Stomach (tissue), 9 donors: Measurements from ENCODE around the gene RPGR. TPM values are rescaled to one million over a fixed set of nuclear protein-coding genes. Genes with fewer than 3 reads are reported as not detected.

Experiments used
- DNase-seq, 2 donors: peaks; one replicate each; pipeline versions ENCODE4 v3.0.0 to v3.0.0-alpha.2; 2013 to 2019
- H3K27ac ChIP-seq, 5 donors: fragments of 200-600 bp in 4 of 5; sonication (generic) in 4 of 5; one replicate each; pipeline ENCODE4 v1.5.1; 2013 to 2019; ENCODE audit warnings: mild to moderate bottlenecking in 1 of 5, moderate library complexity in 1 of 5
- H3K27me3 ChIP-seq, 3 donors: fragments of 200-600 bp; sonication (generic); one replicate each; pipeline ENCODE4 v1.5.1; 2017 to 2019; ENCODE audit warnings: mixed run types in 1 of 3
- H3K36me3 ChIP-seq, 4 donors: fragments of 200-600 bp; sonication (generic); 1 replicate in 3 of 4; 2 replicates in 1 of 4; pipeline ENCODE4 v1.5.1; 2016 to 2019
- H3K4me1 ChIP-seq, 4 donors: fragments of 200-600 bp; sonication (generic); one replicate each; pipeline ENCODE4 v1.5.1; 2016 to 2019
- H3K4me3 ChIP-seq, 4 donors: fragments of 200-600 bp; sonication (generic) in 3 of 4; one replicate each; pipeline ENCODE4 v1.5.1; 2016 to 2019; ENCODE audit warnings: mild to moderate bottlenecking in 1 of 4
- H3K9me3 ChIP-seq, 4 donors: fragments of 200-600 bp; sonication (generic); one replicate each; pipeline ENCODE4 v1.5.1; 2016 to 2019
- CTCF ChIP-seq, 7 experiments: fragments of 450-650 bp in 4 of 7; fragments of 200-600 bp in 3 of 7; sonication (generic) in 3 of 7; IDR thresholded peaks; one replicate each; pipeline ENCODE4 v1.5.1; 2016 to 2019; ENCODE audit warnings: antibody characterized with exemption in 7 of 7, control low read depth in 2 of 7, mild to moderate bottlenecking in 1 of 7
- EP300 ChIP-seq: sonication (generic); formaldehyde crosslinking; IDR thresholded peaks from one replicate; pipeline ENCODE4 v1.6.1; 2017; ENCODE audit warnings: antibody characterized with exemption
- POLR2A ChIP-seq, 4 donors: fragments of 450-650 bp; IDR thresholded peaks; one replicate each; pipeline ENCODE4 v1.6.1; 2016; ENCODE audit warnings: antibody characterized with exemption in 4 of 4, control low read depth in 2 of 4, mild to moderate bottlenecking in 1 of 4, moderate library complexity in 1 of 4
- POLR2AphosphoS5 ChIP-seq, 3 donors: sonication (generic); formaldehyde crosslinking; IDR thresholded peaks; one replicate each; pipeline ENCODE4 v1.6.1; 2016; ENCODE audit warnings: antibody characterized with exemption in 3 of 3
- WGBS, 5 donors: extraction: QIAGEN DNeasy Blood & Tissue Kit in 3 of 5; methylation state at CpG; one replicate each; pipeline versions ENCODE4 v1.1.5 to v1.1.7; 2013 to 2018; 5-methylcytosine and 5-hydroxymethylcytosine counted together
- intact Hi-C: fragments of 100-400 bp; cut with DNase I; formaldehyde crosslinking; loops from one replicate; pipeline ENCODE4 v1.15.1; 2023; ENCODE audit warnings: low total_unique reads
- polyA plus RNA-seq, 3 donors: library from polyadenylated mRNA; stranded (reverse); fragments of 200-250 nt; gene quantifications; one replicate each; pipeline ENCODE4 v1.2.3, GENCODE V29; 2013
- total RNA-seq, 5 donors: library from RNA; depleted of rRNA; stranded (reverse); fragments of >200 nt; gene quantifications; one replicate each; pipeline versions ENCODE4 v1.1.0 to v1.2.3, GENCODE V29; 2014 to 2016
- donor health status: healthy with polysubstance abuse.
- donor health status: Bipolar disorder and iron deficiency.
- donor health status: healthy.

RPGR gene
- total and polyA plus RNA-seq, 8 donors: 1.3 to 97.3 (median 10.7) TPM

- WGBS, 5 donors: 45 to 67% (median 51%) methylated on average over 5 of the region's 5 CpGs
- Histone ChIP-seq H3K27me3 (no peaks in the 10 kb centered on the region), H3K9me3 (no peaks in the 10 kb centered on the region), H3K4me1 (no peaks in the 10 kb centered on the region), H3K27ac (no peak overlapping the region), H3K36me3 (no peaks in the 10 kb centered on the region), H3K4me3 (no peak overlapping the region)
- TF ChIP-seq CTCF (IDR thresholded peaks at IDR 0.05) (no peak), POLR2A (IDR thresholded peaks at IDR 0.05) (no peak), POLR2AphosphoS5 (IDR thresholded peaks at IDR 0.05) (no peak), EP300 (no peak)
- intact Hi-C loops: no loop called here
- DNase-seq: peak in 1 of 2 donors; percentile 30
Measured at GRCh38 chrX:38336538-38337240, 9.4 kb upstream of the RPGR start.

GRCh38 chrX:38335382-38335781, 8.1 kb upstream of the RPGR start:
- Histone ChIP-seq H3K4me1 (no peaks in the 10 kb centered on the region), H3K36me3 (no peaks in the 10 kb centered on the region), H3K9me3 (no peaks in the 10 kb centered on the region), H3K27ac (no peak overlapping the region), H3K27me3 (no peaks in the 10 kb centered on the region), H3K4me3 (no peak overlapping the region)
- DNase-seq: no peak
- TF ChIP-seq CTCF (IDR thresholded peaks at IDR 0.05) (peak in 1 of 7 experiments; percentile 12), POLR2A (IDR thresholded peaks at IDR 0.05) (no peak)
- intact Hi-C loops: no loop called here

GRCh38 chrX:38332505-38332904, 5.2 kb upstream of the RPGR start:
- H3K36me3 ChIP-seq: no peaks in the 10 kb centered on the region
- intact Hi-C loops: no loop called here
- peaks cover 0 to under 1% (median 0%) of the 10 kb centered on the region in 4 donors for H3K9me3 ChIP-seq
- no peak overlapping the region for H3K4me3 ChIP-seq
- peaks cover 0 to 9% (median 2%) of the 10 kb centered on the region in 4 donors for H3K4me1 ChIP-seq
- no peak for TF ChIP-seq POLR2AphosphoS5 (IDR thresholded peaks at IDR 0.05)
- TF ChIP-seq POLR2A (IDR thresholded peaks at IDR 0.05): no peak
- TF ChIP-seq EP300: no peak
- TF ChIP-seq CTCF (IDR thresholded peaks at IDR 0.05): no peak
- H3K27me3 ChIP-seq: no peaks in the 10 kb centered on the region
- H3K27ac ChIP-seq: no peak overlapping the region
- DNase-seq: no peak

GRCh38 chrX:38327775-38328081, 419 bp upstream of the RPGR start:
- no peak for DNase-seq
- peaks cover 0 to 19% (median 6%) of the 10 kb centered on the region in 4 donors for H3K4me1 ChIP-seq
- peaks cover 0 to 3% (median 0%) of the 10 kb centered on the region in 3 donors for H3K27me3 ChIP-seq
- intact Hi-C loops: no loop called here
- H3K27ac ChIP-seq: peak overlapping the region; percentile 84 to 90 (median 85)
- TF ChIP-seq CTCF (IDR thresholded peaks at IDR 0.05) (no peak), POLR2AphosphoS5 (IDR thresholded peaks at IDR 0.05) (no peak), EP300 (no peak), POLR2A (IDR thresholded peaks at IDR 0.05) (no peak)
- peak overlapping the region; percentile 49 to 69 (median 63) for H3K4me3 ChIP-seq
- no peaks in the 10 kb centered on the region for H3K36me3 ChIP-seq
- H3K9me3 ChIP-seq: peaks cover 0 to 3% (median 0%) of the 10 kb centered on the region in 4 donors
- WGBS, 5 donors: 6 to 39% (median 16%) methylated on average over 2 to 4 of the region's 4 CpGs
